ENCODE data around the gene TOP2A.

Gene TOP2A

GRCh38 chr17:40361063-40361924, 56.4 kb downstream of the TOP2A start:
- H3K4me1 Mint-ChIP-seq, result peaks cover 44% of the 10 kb centered on the region
- peak overlapping the region; percentile 40 for H3K4me3 Mint-ChIP-seq
- CTCF ChIA-PET, result interaction anchor here (0.5 to 14.2 kb wide), 21 partner anchors 9 to 237 kb away, joined by 3 to 370 read pairs (median 4); partner anchors contain the start of genes RARA and TOP2A
- H3K36me3 Mint-ChIP-seq, result peaks cover 10% of the 10 kb centered on the region
- no peaks in the 10 kb centered on the region for H3K9me3 Mint-ChIP-seq
- H3K27ac Mint-ChIP-seq, result peak overlapping the region; percentile 68
- DNase-seq, result no peak
- peaks cover 35% of the 10 kb centered on the region for H3K27me3 Mint-ChIP-seq

- CTCF ChIA-PET, result interaction anchor here (0.7 to 14.2 kb wide), 5 partner anchors 15 to 200 kb away, joined by 3 to 370 read pairs (median 10); partner anchors contain the start of gene RARA
- no peak for DNase-seq
- Mint-ChIP-seq H3K27me3 (peaks cover 35% of the 10 kb centered on the region), H3K4me3 (no peak overlapping the region), H3K4me1 (peaks cover 40% of the 10 kb centered on the region), H3K27ac (peak overlapping the region; percentile 33), H3K9me3 (no peaks in the 10 kb centered on the region), H3K36me3 (peaks cover 17% of the 10 kb centered on the region)
These were observed 57.6 kb downstream of the TOP2A start for GRCh38 chr17:40360091-40360490.

DNA sequence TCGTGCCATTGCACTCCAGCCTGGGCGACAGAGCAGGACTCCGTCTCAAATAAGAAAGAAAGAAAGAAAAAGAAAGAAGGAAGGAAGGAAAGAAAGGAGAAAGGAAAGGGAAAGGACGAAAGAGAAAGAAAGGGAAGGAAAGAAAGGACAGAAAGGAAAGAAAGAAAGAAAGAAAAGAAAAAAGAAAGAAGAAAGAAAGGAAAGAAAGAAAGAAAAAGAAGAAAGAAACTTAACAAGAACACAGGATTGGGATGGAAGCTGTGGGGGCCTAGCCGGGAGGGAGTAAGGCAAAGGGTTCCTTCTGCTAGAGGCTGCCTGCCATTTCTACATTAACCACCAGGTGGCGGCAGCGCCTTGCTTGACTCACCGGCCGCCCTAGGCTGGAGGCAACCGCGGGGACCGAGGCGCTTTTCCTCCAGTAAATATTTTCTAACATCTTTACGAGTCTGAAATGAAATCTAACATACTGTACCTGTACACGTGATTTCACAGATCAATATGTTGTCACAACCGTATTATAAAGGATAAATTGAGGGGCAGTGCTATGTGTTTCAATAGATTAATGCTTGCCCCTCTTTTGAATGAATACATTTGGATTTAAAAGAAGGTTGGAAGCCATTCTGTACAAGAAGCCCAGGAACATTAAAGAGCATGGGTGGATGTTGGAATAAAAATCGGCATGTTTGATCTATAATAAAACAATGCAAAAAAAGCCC, 59.2 kb downstream of the TOP2A start:
- H3K9me3 Mint-ChIP-seq, result no peaks in the 10 kb centered on the region
- H3K27ac Mint-ChIP-seq, result peak overlapping the region; percentile 75
- peaks cover 23% of the 10 kb centered on the region for H3K36me3 Mint-ChIP-seq
- no peak overlapping the region for H3K4me3 Mint-ChIP-seq
- peaks cover 38% of the 10 kb centered on the region for H3K4me1 Mint-ChIP-seq
- DNase-seq, result peak; percentile 93
- CTCF ChIA-PET, result interaction anchor here (0.6 to 14.2 kb wide), 13 partner anchors 8 to 257 kb away, joined by 3 to 370 read pairs (median 4); partner anchors contain the start of gene RARA
- peaks cover 28% of the 10 kb centered on the region for H3K27me3 Mint-ChIP-seq

DNA sequence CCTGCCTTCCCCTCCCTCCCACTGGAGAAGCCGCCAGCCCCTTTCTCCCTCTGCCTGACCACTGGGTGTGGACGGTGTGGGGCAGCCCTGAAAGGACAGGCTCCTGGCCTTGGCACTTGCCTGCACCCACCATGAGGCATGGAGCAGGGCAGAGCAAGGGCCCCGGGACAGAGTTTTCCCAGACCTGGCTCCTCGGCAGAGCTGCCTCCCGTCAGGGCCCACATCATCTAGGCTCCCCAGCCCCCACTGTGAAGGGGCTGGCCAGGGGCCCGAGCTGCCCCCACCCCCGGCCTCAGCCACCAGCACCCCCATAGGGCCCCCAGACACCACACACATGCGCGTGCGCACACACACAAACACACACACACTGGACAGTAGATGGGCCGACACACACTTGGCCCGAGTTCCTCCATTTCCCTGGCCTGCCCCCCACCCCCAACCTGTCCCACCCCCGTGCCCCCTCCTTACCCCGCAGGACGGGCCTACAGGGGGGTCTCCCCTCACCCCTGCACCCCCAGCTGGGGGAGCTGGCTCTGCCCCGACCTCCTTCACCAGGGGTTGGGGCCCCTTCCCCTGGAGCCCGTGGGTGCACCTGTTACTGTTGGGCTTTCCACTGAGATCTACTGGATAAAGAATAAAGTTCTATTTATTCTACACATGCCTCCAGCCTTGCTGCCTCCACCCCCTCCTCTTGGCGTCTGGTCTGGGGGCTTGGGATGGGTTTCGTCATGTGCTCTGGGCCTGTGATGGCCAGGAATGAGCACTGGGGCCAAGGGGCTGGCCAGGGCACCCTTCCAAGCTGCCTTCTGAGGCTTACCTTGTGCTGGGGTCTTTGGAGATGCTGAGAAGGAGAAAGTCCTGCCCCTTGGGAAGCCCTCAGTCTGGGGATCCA, 60.5 kb downstream of the TOP2A start:
- CTCF ChIA-PET, result interaction anchor here (0.7 to 14.2 kb wide), 14 partner anchors 9 to 258 kb away, joined by 3 to 370 read pairs (median 4); partner anchors contain the start of gene RARA
- H3K27ac Mint-ChIP-seq, result peak overlapping the region; percentile 65
- no peaks in the 10 kb centered on the region for H3K9me3 Mint-ChIP-seq

DNA sequence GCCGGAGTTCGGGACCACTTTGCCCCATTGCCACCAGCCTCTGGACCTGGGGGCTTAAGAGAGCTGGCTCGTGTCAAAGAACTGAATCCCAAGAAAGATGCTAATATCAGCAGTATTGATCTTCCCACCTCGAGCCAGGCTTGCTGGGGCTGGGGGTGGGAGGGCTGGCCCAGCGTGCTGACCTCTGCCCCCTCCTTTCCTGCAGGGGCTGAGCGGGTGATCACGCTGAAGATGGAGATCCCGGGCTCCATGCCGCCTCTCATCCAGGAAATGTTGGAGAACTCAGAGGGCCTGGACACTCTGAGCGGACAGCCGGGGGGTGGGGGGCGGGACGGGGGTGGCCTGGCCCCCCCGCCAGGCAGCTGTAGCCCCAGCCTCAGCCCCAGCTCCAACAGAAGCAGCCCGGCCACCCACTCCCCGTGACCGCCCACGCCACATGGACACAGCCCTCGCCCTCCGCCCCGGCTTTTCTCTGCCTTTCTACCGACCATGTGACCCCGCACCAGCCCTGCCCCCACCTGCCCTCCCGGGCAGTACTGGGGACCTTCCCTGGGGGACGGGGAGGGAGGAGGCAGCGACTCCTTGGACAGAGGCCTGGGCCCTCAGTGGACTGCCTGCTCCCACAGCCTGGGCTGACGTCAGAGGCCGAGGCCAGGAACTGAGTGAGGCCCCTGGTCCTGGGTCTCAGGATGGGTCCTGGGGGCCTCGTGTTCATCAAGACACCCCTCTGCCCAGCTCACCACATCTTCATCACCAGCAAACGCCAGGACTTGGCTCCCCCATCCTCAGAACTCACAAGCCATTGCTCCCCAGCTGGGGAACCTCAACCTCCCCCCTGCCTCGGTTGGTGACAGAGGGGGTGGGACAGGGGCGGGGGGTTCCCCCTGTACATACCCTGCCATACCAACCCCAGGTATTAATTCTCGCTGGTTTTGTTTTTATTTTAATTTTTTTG, 61.6 kb downstream of the TOP2A start:
- no peaks in the 10 kb centered on the region for H3K9me3 Mint-ChIP-seq
- H3K27me3 Mint-ChIP-seq, result peaks cover 11% of the 10 kb centered on the region
- H3K4me1 Mint-ChIP-seq, result peaks cover 35% of the 10 kb centered on the region
- H3K27ac Mint-ChIP-seq, result no peak overlapping the region
- no peak for DNase-seq
- CTCF ChIA-PET, result interaction anchor here (0.6 to 14.2 kb wide), 11 partner anchors 15 to 198 kb away, joined by 3 to 370 read pairs (median 9); partner anchors contain the start of gene RARA
- no peak overlapping the region for H3K4me3 Mint-ChIP-seq
- peaks cover 36% of the 10 kb centered on the region for H3K36me3 Mint-ChIP-seq

More for the DNA sequence above, 60.5 kb downstream of the TOP2A start:
- Mint-ChIP-seq H3K4me1 (peaks cover 42% of the 10 kb centered on the region), H3K4me3 (no peak overlapping the region), H3K36me3 (peaks cover 29% of the 10 kb centered on the region), H3K27me3 (peaks cover 19% of the 10 kb centered on the region)
- no peak for DNase-seq

GRCh38 chr17:40355123-40355803, 62.4 kb downstream of the TOP2A start:
- Mint-ChIP-seq H3K4me3 (no peak overlapping the region), H3K27ac (no peak overlapping the region), H3K4me1 (peaks cover 32% of the 10 kb centered on the region), H3K27me3 (peaks cover 5% of the 10 kb centered on the region), H3K9me3 (no peaks in the 10 kb centered on the region), H3K36me3 (peaks cover 37% of the 10 kb centered on the region)
- peak; percentile 83 for DNase-seq
- CTCF ChIA-PET, result interaction anchor here (0.6 to 14.2 kb wide), 19 partner anchors 9 to 280 kb away, joined by 3 to 370 read pairs (median 7); partner anchors contain the start of genes GJD3 and RARA

GRCh38 chr17:40354221-40355122, 63.2 kb downstream of the TOP2A start:
- no peak for DNase-seq
- Mint-ChIP-seq H3K4me3 (no peak overlapping the region), H3K36me3 (peaks cover 44% of the 10 kb centered on the region), H3K27me3 (no peaks in the 10 kb centered on the region), H3K27ac (peak overlapping the region; percentile 37), H3K9me3 (no peaks in the 10 kb centered on the region), H3K4me1 (peaks cover 36% of the 10 kb centered on the region)
- CTCF ChIA-PET, result interaction anchor here (0.6 to 14.2 kb wide), 19 partner anchors 10 to 279 kb away, joined by 3 to 370 read pairs (median 7); partner anchors contain the start of genes GJD3 and RARA

DNA sequence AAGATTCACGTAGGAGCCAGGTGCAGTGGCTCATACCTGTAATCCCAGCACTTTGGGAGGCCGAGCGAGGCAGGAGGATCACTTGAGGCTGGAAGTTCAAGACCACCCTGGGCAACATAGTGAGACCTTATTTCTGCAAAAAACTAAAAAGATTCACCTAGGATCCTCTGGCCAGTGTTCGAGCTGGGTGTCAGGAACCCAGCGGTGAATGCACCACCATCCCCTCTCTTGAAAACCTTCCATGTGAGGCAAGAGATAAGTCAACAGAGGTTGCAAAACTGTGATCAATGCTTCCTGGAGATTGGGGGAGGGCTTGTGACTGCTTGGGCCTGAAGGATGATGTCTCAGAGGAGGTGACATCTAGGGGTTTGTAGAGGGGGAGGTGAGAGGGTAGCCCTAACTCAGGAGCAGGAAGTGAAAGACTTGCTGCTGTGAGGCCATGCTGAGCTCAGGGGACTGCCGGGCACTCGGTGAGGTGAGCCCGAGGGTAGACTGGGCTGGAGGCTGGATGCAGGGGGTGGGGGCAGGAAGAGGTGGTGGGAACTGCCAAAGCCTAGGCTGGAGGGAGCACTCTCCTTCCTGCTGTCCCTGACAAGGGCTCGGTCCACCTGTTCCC, 64.8 kb downstream of the TOP2A start:
- peak overlapping the region; percentile 35 for H3K27ac Mint-ChIP-seq
- H3K27me3 Mint-ChIP-seq, result no peaks in the 10 kb centered on the region
- peaks cover 41% of the 10 kb centered on the region for H3K4me1 Mint-ChIP-seq
- no peaks in the 10 kb centered on the region for H3K9me3 Mint-ChIP-seq
- DNase-seq, result no peak
- H3K4me3 Mint-ChIP-seq, result no peak overlapping the region
- CTCF ChIA-PET, result interaction anchor here (1.1 to 14.2 kb wide), 7 partner anchors 8 to 325 kb away, joined by 3 to 370 read pairs (median 11); partner anchors contain the start of gene RARA
- peaks cover 51% of the 10 kb centered on the region for H3K36me3 Mint-ChIP-seq

GRCh38 chr17:40352237-40352778, 65.4 kb downstream of the TOP2A start:
- Mint-ChIP-seq H3K4me1 (peaks cover 47% of the 10 kb centered on the region), H3K27ac (peak overlapping the region; percentile 35), H3K27me3 (no peaks in the 10 kb centered on the region), H3K9me3 (no peaks in the 10 kb centered on the region), H3K36me3 (peaks cover 47% of the 10 kb centered on the region), H3K4me3 (no peak overlapping the region)
- CTCF ChIA-PET, result interaction anchor here (1.0 to 14.2 kb wide), 8 partner anchors 9 to 324 kb away, joined by 3 to 370 read pairs (median 4); partner anchors contain the start of gene RARA
- no peak for DNase-seq

DNA sequence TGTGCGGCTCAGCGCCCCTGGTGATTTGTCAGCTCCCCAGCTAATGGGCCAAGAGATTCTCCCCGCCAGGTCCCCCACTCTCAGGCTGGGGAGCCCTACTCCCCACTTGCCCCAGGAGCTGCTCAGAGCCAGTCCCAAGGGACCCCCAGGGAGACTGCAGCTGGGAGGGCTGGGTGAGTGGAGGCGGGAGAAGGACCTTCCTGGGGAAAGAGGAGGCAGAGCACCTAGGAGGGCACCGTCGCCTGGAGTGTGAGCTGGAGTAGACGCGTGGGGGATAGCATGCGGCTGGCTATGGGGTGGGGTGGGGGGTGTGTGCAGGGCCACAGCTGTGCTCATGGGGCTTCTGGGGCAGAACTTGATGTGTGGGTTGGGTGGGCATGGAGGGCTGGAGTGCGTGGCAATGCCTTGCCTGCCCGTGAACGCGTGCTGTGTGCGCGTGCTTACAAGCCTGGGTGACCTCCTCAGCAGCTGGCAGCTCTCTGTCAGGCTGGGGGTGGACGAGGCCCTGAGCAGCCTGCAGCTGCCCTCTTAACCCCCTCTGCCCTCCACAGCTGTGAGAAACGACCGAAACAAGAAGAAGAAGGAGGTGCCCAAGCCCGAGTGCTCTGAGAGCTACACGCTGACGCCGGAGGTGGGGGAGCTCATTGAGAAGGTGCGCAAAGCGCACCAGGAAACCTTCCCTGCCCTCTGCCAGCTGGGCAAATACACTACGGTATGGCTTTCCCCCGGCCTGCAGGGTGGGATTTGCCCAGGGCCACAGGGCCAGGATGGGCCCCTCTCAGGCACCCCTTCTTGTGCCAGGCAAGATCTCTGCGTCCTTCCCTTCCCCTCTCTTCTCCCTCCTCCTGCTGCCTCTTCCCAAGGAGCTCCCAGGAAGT, 66.1 kb downstream of the TOP2A start:
- CTCF ChIA-PET, result interaction anchor here (1.0 to 14.2 kb wide), 7 partner anchors 8 to 324 kb away, joined by 3 to 370 read pairs (median 4); partner anchors contain the start of gene RARA
- peaks cover 54% of the 10 kb centered on the region for H3K4me1 Mint-ChIP-seq
- H3K36me3 Mint-ChIP-seq, result peaks cover 43% of the 10 kb centered on the region
- H3K27ac Mint-ChIP-seq, result no peak overlapping the region
- H3K9me3 Mint-ChIP-seq, result no peaks in the 10 kb centered on the region
- DNase-seq, result no peak
- no peak overlapping the region for H3K4me3 Mint-ChIP-seq
- H3K27me3 Mint-ChIP-seq, result no peaks in the 10 kb centered on the region
